Measurements from ENCODE around the gene ADGRB2.

Gene ADGRB2

DNA sequence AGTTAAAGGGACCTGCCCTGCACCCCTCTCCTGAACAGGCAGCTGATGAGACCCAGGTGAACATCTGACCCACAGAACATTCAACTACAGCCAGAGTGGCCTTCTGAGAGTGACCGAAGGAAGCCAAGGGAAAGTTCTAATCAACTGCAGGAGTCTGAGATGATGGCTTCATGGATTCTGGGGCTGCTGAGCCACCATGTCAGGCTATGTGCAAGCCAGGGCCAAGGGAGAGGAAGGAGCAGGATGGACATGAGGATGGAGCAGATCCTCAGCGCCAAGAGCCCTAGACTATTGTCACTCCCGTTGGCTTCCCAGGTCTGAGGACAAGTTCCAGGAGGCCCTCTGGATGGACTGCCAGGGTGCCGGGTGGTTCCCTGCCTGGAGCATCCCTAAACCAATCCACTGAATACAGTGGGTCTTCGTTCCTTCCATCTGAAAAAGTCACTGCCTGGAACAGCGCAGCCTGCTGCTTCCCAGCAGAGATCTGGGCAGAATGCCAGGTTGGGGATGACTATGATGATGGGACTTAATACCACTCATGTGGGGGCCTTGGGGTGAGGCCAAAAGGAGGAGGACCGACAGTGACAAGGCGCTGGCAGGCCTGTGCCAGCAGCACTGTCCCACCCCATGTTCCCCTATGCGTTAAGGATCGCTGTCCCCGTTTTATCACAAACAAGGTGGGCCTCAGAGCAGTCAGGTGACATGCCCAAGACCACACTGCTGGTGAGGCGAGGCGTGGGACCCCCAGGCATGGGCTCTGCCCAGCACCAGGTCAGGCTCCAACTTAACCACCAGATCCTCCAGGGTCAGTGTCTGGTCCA is 31.9 kb upstream of the ADGRB2 start:
- DNase-seq (ENCODE audit: low read depth), result no peak

DNA sequence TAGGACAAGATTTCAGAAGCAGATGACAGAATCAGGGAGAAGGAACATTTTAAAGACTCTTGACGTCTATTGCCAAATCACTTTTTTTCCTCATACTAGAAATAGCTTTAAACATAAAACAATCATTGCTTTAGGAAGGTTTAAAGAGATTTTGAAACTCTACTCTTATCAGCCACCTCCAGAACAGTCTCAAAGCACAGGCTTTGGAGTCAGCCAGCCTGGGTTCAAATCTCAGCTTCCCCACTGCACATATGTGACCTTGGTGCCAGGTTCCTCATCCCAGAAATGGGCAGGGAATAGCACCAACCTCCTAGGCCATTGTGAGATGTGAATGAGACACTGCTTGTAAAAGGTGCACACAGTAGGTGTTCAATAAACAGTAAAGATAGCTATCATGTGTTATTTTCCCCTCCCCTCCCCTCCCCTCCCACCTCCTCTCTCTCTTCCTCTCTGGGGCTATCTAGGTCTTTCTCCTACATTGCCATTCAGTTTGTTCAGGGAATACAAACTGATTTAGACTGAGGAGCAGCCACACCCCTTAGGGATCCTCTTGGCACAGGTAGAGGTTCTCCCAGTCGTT is 31.0 kb upstream of the ADGRB2 start:
- no peak for DNase-seq (ENCODE audit: low read depth)

DNA sequence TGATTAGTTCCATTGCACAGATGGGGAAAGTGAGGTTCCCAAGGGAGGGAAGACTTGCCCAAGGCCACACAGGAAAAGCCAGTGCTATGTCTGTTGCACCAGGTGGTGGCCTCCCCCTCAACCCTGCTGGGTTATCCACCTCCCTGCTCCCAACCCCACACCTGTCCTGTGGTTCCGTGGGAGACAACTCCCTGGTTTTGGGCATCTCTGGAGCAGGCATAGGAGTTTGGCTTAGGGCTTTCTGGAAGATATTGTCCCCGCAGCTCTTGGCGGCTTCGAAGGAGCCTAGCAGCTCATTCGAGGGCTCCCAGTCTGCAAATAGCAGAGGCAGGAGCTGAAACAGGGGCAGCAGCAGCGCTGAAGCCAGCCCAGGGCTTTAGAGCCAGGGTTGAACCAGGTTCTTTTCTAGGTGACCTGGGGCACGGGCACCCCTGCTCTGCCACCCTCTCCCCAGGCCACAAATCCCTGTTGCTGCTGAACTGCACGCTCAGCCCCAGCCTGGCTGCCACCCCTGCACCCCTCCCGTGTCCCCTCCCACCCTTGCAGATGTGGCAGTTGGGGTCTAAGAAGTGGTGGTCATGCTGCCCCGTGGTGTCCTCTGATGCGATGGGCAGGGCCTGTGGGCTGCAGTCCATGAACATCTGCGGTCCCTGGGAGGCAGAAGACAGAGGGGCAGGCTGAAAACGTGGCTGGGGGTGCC is 29.6 kb upstream of the ADGRB2 start:
- no peak for DNase-seq (ENCODE audit: low read depth)

DNA sequence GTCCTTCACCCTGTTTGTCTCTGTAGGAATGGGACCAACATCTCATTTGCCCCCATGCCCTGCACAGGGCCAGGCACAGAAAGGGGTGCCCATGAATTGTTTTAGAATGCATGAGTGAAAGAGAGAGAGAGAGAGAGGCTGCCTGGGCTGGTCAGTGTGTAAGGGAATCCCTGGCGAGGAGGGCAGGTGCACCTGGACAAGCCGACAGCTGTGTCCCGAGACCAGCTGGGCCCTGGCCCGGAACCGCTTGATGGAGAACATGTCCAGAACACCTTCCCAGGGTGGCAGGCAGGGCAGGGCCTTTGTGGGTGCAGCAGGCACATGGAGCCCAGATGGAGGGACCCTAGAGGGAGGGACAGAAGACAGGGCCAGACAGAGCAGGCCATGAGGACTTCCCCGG is 28.9 kb upstream of the ADGRB2 start:
- no peak for DNase-seq (ENCODE audit: low read depth)

DNA sequence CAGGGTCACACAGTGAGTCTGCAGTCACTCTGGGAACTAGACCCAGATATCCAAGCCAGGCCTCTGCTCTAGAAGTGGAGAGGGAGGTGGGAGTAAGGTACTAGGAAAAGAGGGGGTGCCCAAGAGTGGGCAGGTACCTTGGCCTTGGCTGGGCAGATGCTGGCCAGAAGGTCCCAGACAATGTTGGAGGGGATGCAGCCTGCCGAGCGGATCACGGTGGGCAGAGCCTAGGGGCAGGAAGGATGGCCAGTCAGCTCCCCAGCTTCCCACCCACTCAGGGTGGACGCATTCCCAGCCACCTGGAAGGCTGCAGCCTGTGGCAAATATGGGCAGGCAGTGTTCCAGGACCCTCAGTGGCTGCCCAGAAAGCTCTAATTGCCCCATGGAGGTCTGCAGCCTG is 28.4 kb upstream of the ADGRB2 start:
- no peak for DNase-seq (ENCODE audit: low read depth)

DNA sequence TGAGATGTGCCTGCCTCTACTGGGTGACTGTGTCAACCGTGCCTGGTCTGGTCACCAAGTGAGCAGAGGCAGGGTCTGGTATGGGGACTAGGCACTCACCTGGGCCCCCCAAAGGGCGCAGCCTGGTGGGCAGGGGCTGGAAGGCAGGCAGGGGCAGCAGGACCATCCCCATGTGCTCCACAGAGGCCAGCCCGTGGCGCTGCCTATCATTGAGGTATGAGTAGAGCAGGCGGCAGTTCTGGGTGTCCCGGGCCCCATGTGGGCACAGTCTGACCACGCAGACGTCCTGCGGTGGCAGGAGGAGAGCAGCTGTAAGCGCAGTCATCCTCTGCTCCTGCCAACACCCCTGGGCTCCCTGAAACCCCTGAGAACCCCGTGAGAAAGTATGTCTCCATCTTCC is 28.0 kb upstream of the ADGRB2 start:
- DNase-seq (ENCODE audit: low read depth), result no peak

DNA sequence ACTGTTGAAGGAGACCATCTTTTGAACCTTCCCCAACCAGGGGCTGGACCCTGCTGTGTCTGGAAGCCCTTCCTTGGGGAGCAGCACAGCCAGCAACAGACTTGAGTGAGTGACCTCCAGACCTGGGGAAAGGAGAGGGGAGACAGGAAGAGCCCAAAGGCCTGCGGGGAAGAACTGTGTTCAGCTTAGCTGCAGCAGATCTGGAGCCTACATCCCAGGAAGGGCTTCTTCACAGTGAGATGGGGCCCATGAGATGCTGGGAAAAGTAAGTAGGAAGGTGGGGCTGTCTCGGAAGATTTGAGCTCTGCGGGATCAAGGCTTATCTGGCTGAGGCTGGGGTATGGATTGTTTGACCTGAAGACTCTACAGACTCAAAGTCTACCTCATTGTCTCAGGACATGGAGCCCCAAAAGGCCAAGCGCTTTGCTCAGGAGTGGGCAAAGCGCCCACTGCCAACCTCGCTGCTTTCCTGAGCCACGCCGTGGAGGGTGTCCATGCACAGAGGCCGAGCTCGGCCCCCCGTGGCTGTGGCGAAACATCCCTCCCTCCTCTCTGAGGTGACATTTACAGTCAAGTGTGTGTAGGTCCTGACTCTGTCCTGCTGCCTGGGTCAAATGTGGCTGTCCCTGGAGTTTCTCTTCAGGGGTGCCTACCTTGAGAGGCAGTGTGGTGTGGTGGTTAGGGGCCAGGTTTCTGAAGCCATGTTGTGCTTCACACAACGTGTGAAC is 27.2 kb upstream of the ADGRB2 start:
- DNase-seq (ENCODE audit: low read depth), result no peak

DNA sequence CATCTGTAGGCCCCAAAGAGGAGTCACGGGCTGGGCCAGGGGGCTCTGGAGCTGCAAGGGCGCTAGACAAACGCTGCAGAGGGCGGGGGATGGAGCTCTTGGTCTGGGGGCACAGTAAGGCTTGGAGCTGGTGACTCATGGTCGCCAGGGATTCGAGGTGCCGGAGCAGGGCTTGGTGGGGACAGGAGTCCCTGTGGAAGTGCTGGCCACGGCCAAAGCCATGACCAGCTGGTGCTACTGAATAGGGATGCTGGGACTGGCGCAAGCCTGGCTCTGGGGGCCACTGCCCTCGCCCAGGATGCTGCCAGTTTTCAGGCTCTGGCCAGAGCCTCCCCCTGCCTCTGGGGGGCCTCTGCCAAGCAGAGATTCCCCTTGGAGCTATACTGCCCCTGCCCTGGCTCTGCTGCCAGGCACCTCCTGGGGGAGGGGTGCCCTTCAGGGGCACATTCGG is 26.5 kb upstream of the ADGRB2 start:
- DNase-seq (ENCODE audit: low read depth), result no peak

DNA sequence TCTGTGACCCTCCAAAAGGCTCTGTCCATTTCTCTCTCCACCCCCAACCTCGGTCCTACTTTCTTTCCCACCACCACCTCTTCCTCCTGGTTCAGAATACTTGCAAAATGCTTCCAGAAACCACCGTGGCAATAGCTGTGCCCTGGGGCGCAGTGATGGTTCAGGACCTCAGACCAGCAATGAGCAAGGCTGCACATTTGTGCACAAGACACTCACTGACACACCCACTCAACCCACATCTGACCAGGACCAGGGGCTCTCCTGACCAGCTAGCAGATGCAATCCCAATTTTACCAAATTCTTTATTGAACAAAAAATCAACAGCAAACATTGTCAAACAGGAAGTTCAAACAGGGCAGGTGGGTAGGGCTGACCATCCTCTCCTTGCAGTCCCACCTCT is 26.0 kb upstream of the ADGRB2 start:
- DNase-seq (ENCODE audit: low read depth), result no peak

DNA sequence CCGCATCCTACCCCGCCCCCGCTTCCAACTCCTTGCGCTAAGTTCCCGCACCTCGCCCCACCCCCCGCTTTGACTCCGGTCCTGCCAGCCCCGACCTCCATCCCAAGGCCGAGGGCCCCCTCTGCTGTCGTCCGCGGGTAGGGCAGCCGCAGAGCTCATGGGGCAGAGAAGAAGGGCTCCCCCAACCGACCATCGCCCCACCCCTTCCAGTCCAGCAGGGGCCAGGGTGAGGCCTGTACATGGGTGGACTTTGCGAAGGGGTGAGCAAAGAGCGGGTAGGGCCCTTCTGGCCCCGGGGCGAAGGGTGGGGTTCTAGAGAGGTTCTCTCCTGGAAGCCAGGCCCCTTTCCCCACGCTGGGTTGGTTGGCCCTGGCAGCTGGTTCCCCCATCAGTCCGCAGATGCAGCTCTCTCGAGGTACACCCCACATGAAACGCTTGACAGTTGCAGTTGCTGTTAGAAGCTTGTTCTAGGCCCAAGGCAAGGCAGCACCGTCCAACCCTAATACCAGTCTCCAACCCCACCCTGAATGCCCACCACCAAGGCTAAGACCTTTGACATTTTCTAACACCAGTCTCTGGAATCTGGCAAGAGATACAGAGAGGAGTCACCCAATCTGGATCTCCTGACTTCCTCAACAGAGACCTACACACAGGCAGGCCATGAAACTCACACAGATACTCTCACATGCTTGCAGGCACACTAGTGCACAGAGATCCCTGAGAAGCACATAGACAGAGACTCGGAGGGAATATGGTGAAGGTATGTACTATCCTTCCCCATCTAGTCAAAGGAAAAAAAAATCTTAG is 25.3 kb upstream of the ADGRB2 start:
- peak; percentile 81 for DNase-seq (ENCODE audit: low read depth)

DNA sequence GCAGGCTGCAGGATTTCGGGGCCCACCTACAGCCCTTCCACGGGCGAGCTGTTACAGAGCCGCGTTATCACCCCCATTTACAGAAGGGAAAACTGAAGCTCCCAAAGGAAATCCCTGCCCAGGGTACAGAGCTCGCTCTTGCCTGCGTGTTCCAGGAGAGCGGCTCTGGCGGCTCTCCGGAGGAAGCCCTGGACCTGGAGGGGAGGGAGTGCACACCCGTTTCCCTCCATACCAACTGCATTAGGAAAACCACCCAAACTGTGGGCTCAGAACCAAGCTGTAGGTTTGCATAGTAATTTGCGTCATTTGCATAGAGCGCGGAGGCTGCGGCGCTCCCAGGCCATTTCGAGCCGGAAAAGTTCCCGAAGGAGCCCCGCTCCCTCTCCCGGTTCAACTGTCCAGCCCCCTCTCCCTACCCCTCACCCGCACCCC is 24.7 kb upstream of the ADGRB2 start:
- peak; percentile 55 for DNase-seq (ENCODE audit: low read depth)

DNA sequence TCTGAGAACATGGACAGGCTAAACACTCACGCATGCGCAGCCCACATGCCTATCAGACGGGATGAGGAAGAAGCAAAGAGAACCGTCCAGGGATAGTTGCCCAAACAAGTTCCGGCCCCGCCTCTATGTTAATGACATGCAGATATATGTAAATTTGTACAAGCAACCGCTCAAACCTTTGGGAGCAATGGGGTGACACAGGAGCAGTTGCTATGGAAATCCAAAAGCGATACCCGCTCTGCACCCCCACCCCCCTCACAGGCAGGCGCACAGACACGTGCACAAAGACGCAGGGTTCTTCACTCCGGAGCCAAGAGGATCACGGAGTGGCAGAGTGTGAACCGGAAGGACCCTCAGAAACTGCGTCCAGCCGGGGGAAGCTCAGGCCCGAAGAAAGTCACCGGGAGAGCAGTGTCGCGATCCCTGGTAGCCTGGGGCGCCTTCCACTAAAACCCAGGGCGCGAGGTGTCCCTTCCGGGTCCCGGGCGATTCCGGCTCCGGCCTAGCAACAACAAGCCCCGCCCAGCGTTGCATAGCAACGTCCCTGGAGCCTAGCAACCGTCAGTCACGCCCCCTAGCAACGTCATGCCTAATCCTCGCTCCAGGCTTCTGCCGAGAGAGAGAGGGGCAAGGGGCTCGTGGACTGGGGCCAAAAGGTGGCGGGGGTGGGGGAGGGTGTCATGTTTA is 24.1 kb upstream of the ADGRB2 start:
- peak; percentile 77 for DNase-seq (ENCODE audit: low read depth)

DNA sequence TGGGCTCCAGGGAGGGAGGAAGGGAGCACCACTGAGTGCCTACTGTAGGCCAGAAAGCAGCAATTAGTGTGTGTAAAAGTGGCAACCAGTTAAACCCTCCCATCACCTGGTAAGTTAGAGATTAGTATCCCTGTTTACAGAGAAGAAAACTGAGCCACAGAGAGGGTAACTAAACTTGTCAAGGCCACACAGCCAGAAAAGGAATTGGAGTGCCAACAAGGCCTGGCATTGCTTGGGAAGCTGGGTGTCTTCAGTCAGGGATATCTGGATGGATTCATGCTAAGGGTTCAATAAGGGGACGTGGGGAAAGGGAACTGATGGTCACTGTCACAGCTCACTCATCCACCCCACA is 23.6 kb upstream of the ADGRB2 start:
- DNase-seq (ENCODE audit: low read depth), result no peak

DNA sequence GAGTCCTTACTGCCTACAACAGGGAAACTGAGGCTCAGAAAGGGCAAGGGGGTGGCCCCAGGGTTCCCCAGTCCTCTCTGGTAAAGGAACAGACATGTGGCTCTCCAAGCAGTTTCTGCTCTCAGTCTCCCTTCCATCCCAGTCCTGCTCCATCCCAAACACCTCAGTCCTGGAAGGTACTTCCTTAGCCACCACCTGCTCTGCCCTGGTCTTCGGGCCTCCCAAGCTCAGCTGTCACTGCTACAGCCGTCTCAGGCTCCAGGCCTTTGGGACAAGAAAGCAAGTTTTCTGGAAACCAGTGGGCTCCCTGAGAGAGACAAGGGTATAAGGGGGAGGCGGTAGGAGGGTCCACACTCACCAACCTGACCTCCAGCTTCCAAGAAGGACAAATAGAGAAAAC is 23.1 kb upstream of the ADGRB2 start:
- DNase-seq (ENCODE audit: low read depth), result no peak

DNA sequence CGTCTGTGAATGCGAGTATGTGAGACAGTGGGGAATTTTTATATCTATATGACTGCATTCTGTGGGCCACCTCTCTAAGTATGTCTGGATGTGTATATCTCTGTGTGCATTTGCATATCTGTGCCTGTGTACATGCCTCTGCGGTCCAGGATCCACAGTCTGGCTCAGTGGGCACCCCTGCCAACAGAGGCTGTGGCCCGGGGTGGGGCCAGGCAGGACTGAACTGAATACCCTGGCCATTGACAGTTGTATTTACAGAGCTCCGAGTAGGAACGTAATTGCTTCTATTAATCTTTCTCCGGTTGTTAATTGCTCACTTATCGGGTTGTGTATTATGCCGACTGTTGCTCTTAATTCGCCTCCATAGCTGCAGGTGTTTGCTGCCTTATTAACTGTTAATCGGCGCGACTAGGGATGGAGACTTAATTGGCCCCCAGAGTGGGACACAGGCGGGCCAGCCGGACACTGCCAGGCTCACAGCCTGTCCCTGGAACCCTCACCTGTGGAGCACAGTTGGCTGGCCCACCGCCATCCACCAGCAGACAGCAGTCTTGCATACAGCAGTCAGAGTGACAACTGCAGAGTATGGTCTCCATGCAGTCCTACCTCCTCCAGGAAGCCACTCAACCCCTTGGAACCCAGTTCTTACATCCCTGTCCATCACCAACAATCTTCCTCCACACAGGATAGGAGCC is 22.4 kb upstream of the ADGRB2 start:
- DNase-seq (ENCODE audit: low read depth), result no peak

DNA sequence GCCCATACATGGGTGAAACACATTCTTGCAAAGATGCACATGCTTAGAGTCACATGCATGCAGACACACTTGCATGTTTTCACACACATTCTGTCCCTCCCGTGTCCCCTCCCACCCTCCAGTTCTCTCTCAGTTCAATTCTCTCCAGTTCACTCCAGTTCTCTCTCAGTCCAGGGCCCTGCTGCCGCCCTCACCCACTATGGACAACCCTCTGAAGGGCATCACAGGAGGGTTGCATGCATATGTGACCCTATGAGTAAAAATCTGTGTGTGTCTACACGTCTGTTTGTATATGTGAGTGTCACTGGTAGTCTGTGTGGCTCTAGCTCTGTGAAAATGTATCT is 21.8 kb upstream of the ADGRB2 start:
- DNase-seq (ENCODE audit: low read depth), result no peak

DNA sequence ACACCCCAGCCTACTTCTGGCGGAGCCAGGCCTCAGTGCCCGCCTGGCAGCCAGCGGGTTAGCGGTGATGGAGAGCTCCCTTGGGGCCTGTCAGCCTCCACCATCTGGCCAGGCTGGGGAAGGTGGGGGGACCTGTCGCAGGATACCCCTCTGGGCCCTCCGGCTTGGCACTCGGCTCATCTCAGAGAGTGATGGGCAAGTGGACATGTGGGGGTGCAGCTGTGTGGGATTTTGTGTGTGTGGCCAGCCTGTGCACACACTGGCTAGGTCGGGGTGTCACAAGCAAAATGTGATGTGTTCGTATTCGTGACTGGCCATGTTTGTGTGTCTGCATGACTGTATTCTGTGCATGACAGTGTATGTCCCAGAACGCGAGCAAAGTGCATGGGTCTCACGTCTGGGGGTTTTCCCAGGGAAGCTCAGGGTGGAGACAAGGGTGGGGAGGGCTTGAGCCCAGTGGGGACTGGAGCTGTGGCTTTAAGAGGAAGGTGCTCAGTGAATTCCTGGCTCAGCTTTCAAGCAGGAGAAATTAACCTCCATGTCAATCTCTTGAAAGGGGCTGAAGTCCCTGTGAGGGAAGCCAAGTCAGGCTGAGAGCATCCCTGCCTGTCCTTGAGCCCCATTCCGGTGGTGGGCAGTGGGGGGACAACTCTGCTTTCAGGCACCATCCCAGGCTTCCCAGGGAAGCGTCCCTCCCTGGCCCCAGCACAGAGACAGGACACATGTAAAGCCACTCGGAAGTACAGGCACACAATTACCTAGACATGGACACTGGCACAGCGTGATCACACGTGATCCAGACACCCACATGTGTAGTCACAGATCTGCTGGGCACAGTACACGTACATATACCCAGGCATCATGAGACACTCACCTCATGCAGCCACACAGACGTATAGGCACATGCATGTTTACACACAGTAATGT is 21.1 kb upstream of the ADGRB2 start:
- no peak for DNase-seq (ENCODE audit: low read depth)

DNA sequence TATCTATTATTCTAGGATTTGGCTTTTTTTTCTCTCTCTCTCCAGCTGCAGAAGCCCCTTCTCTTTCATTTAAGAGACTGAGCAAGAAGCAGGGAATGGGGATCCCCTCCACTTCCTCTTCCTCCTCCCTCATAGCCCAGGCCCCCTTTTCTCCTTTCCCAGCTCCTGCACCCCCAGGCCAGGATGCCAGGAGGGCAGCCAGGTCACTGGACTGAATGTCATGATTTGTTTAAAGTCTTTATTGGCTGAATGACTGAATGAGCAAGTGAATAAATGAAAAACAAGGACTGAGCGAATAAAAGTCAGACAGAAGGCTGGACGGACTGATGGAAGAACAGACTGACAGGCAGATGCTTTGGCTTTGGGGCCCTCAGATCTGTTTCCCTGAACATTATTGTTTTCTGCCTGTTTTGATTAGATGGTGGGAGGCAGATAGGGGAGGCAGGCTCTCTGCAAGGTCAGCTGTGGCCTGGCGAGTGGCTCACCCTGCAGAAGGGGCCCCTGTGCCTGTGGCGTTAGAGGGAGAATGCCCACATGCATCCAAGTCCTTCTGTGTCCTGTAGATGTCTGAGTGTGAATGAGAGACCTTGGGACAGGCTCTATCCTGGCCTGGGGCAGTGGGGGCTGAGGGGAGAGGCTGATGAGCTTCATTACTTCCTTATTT is 20.3 kb upstream of the ADGRB2 start:
- DNase-seq (ENCODE audit: low read depth), result no peak

DNA sequence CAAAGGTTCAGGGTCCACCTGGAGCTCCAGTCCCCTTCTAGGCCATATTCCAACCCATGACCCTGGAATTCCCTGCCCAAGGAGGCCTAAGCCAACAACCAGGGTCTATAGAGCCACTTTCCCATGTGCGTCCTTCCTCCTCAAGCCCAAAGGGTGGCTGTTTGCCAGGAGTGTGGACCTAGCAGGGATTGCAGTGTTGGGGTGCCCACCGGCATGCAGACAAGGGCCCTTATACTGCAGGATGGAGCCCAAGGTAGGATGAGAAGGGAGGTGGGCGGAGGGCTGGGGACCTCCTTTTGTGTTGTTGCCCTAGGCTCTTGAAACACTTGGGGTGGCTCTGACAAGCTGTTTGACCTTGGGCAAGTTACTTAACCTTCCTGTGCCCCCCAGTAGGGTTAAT is 19.7 kb upstream of the ADGRB2 start:
- no peak for DNase-seq (ENCODE audit: low read depth)

Measured in stromal cell of bone marrow (primary cell).